Neutrophil (primary cell): ENCODE results near the gene INPP5A.
"Not testable (repeated sequence)": the region's sequence is repeated elsewhere in the genome, so short reads cannot be mapped to it uniquely, and the experiment has no call there.

ENCODE experiments used
- H3K27ac ChIP-seq: fragments of 200-600 bp; sonication (generic); 2 replicates; pipeline ENCODE4 v1.5.1; 2016; ENCODE audit warnings: mild to moderate bottlenecking, moderate library complexity
- H3K27me3 ChIP-seq: fragments of 200-600 bp; sonication (generic); 2 replicates; pipeline ENCODE4 v1.6.0; 2016; ENCODE audit warnings: mild to moderate bottlenecking
- H3K36me3 ChIP-seq: fragments of 200-600 bp; sonication (generic); 2 replicates; pipeline ENCODE4 v1.5.1; 2017
- H3K4me1 ChIP-seq, 2 experiments: fragments of 200-600 bp in 1 of 2; sonication (generic) in 1 of 2; 1 replicate in 1 of 2; 2 replicates in 1 of 2; pipeline versions ENCODE4 v1.5.1 to v1.6.1; 2013 to 2016; ENCODE audit warnings: low read depth in 1 of 2, low read length in 1 of 2, mild to moderate bottlenecking in 1 of 2, moderate library complexity in 1 of 2; ENCODE audit not compliant: control insufficient read depth in 1 of 2, insufficient read depth in 1 of 2
- H3K4me3 ChIP-seq, 2 experiments: fragments of 200-600 bp in 1 of 2; sonication (generic) in 1 of 2; 1 replicate in 1 of 2; 2 replicates in 1 of 2; pipeline ENCODE4 v1.5.1; 2013 to 2016; ENCODE audit warnings: low read depth in 1 of 2, low read length in 1 of 2, mild to moderate bottlenecking in 1 of 2, moderate library complexity in 1 of 2
- H3K9me3 ChIP-seq: fragments of 200-600 bp; sonication (generic); 2 replicates; pipeline ENCODE4 v1.5.1; 2016
- TF ChIP-seq, protein P1 (sequence below): fragments of 200-600 bp; sonication (generic); IDR thresholded peaks from 2 replicates; pipeline ENCODE4 v1.5.1; 2016; ENCODE audit warnings: antibody characterized with exemption

INPP5A gene

GRCh38 chr10:132701846-132702190 is 164.2 kb downstream of the INPP5A start:
- no peaks in the 10 kb centered on the region for H3K4me1 ChIP-seq
- TF ChIP-seq, protein P1, sequence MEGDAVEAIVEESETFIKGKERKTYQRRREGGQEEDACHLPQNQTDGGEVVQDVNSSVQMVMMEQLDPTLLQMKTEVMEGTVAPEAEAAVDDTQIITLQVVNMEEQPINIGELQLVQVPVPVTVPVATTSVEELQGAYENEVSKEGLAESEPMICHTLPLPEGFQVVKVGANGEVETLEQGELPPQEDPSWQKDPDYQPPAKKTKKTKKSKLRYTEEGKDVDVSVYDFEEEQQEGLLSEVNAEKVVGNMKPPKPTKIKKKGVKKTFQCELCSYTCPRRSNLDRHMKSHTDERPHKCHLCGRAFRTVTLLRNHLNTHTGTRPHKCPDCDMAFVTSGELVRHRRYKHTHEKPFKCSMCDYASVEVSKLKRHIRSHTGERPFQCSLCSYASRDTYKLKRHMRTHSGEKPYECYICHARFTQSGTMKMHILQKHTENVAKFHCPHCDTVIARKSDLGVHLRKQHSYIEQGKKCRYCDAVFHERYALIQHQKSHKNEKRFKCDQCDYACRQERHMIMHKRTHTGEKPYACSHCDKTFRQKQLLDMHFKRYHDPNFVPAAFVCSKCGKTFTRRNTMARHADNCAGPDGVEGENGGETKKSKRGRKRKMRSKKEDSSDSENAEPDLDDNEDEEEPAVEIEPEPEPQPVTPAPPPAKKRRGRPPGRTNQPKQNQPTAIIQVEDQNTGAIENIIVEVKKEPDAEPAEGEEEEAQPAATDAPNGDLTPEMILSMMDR: no peak
- peaks cover 70% of the 10 kb centered on the region for H3K36me3 ChIP-seq
- H3K27ac ChIP-seq: no peak overlapping the region
- no peaks in the 10 kb centered on the region for H3K27me3 ChIP-seq
- H3K9me3 ChIP-seq: no peaks in the 10 kb centered on the region
- H3K4me3 ChIP-seq: no peak overlapping the region

- TF ChIP-seq, protein P1: no peak
- peaks cover 70% of the 10 kb centered on the region for H3K36me3 ChIP-seq
Observed at GRCh38 chr10:132702601-132703418, 165.2 kb downstream of the INPP5A start.

GRCh38 chr10:132703419-132704007 is 165.9 kb downstream of the INPP5A start:
- no peak overlapping the region for H3K4me3 ChIP-seq
- H3K9me3 ChIP-seq: no peaks in the 10 kb centered on the region
- TF ChIP-seq, protein P1: no peak
- peaks cover 70% of the 10 kb centered on the region for H3K36me3 ChIP-seq
- H3K27me3 ChIP-seq: no peaks in the 10 kb centered on the region
- H3K4me1 ChIP-seq: no peaks in the 10 kb centered on the region
- no peak overlapping the region for H3K27ac ChIP-seq

More at GRCh38 chr10:132702601-132703418, 165.2 kb downstream of the INPP5A start:
- H3K4me3 ChIP-seq: no peak overlapping the region
- H3K4me1 ChIP-seq: no peaks in the 10 kb centered on the region
- no peaks in the 10 kb centered on the region for H3K9me3 ChIP-seq
- no peak overlapping the region for H3K27ac ChIP-seq
- no peaks in the 10 kb centered on the region for H3K27me3 ChIP-seq

DNA sequence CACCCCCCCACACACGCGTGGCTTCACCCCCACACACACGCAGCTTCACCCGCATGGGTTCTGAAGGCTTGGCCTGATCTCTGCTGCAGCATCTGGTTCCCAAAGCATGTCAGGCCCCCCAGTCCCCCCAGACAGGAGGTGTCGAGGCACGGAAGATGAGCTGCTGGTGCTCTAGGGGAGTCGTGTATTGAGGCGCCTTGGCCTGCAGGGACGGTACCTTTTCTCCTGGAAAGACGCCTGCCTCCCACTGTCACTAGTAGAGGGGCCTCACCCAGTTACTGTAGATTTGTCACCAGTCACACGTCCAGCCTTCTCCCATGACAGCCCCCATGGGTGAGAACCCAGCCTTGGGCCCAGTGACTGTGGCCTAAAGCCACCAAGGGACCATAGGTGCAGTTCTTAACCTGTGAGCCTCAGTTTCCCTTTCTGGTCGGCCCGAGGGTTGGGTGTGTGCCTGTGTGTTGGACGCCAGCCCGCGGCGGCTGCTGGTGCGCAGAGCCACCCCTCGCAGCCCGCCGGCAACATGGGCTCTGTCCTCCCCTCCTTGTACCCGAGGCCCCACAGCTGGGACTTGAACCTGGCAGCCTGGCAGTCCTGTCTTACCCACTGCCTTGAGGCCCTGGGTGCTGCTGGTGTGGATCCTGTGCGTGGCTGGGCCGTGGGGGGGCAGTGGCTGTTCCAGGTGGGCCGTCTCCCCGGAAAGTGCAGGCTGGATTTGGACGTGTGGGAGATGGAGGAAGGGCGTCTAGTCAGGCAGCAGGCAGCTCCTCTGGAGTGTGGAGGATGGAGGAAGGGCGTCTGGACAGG is 166.6 kb downstream of the INPP5A start:
- H3K9me3 ChIP-seq: no peaks in the 10 kb centered on the region
- no peaks in the 10 kb centered on the region for H3K27me3 ChIP-seq
- H3K4me1 ChIP-seq: no peaks in the 10 kb centered on the region
- TF ChIP-seq, protein P1: no peak
- H3K27ac ChIP-seq: no peak overlapping the region
- no peak overlapping the region for H3K4me3 ChIP-seq
- peaks cover 68% of the 10 kb centered on the region for H3K36me3 ChIP-seq

DNA sequence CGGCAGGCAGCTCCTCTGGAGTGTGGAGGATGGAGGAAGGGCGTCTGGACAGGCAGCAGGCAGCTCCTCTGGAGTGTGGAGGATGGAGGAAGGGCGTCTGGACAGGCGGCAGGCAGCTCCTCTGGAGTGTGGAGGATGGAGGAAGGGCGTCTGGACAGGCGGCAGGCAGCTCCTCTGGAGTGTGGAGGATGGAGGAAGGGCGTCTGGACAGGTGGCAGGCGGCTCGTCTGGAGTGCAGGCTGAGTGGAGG is 167.2 kb downstream of the INPP5A start:
- H3K4me1 ChIP-seq, H3K27ac ChIP-seq, H3K9me3 ChIP-seq, H3K4me3 ChIP-seq, H3K27me3 ChIP-seq: not testable (repeated sequence)
- peaks cover 67% of the 10 kb centered on the region for H3K36me3 ChIP-seq

DNA sequence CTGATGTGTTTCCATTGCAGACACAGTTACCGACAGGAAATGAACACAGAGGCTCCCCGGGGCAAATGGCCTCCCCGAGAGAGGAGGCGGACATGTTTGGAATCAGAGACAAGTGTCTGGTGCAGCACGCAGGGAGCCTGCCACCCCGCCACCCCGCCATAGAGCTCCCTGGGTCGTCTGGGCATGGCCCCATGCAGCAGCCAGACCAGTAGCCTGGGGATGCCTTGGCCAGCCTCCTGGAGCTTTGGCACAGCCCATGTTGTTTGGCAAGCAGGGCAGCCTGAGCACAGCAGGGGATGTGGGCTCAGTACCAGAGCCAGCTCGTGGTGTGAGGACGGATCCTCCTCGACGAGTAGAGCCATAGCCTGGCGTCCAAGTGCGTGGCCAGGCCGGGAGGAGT is 167.6 kb downstream of the INPP5A start:
- H3K36me3 ChIP-seq: peaks cover 67% of the 10 kb centered on the region
- H3K27ac ChIP-seq: no peak overlapping the region
- no peak overlapping the region for H3K4me3 ChIP-seq
- TF ChIP-seq, protein P1: no peak
- no peaks in the 10 kb centered on the region for H3K27me3 ChIP-seq
- H3K4me1 ChIP-seq: no peaks in the 10 kb centered on the region
- no peaks in the 10 kb centered on the region for H3K9me3 ChIP-seq
